HL-60 (cell line): Measurements from ENCODE around the gene GDF7.

Experiments
- POLR2AphosphoS5 ChIP-seq: IDR thresholded peaks from 2 replicates; pipeline ENCODE4 v1.6.1; 2012; ENCODE audit warnings: low read depth
- SPI1 ChIP-seq: IDR thresholded peaks from 2 replicates; pipeline ENCODE4 v1.6.1; 2012; ENCODE audit warnings: low read depth, mild to moderate bottlenecking, borderline replicate concordance
- TF ChIP-seq, protein P1 (sequence below): IDR thresholded peaks from one replicate; pipeline ENCODE4 v1.5.1; 2011; ENCODE audit warnings: low read length, control low read depth, inconsistent platforms; ENCODE audit not compliant: insufficient read depth

GRCh38 chr2:20706786-20707185 is 39.8 kb downstream of the GDF7 start:
- TF ChIP-seq, protein P1, sequence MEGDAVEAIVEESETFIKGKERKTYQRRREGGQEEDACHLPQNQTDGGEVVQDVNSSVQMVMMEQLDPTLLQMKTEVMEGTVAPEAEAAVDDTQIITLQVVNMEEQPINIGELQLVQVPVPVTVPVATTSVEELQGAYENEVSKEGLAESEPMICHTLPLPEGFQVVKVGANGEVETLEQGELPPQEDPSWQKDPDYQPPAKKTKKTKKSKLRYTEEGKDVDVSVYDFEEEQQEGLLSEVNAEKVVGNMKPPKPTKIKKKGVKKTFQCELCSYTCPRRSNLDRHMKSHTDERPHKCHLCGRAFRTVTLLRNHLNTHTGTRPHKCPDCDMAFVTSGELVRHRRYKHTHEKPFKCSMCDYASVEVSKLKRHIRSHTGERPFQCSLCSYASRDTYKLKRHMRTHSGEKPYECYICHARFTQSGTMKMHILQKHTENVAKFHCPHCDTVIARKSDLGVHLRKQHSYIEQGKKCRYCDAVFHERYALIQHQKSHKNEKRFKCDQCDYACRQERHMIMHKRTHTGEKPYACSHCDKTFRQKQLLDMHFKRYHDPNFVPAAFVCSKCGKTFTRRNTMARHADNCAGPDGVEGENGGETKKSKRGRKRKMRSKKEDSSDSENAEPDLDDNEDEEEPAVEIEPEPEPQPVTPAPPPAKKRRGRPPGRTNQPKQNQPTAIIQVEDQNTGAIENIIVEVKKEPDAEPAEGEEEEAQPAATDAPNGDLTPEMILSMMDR: no peak
- TF ChIP-seq POLR2AphosphoS5: no peak
- no peak for TF ChIP-seq SPI1
